HG03135 (cell line): ENCODE results near the gene KRTAP13-4.

Experiments used
- ATAC-seq: cut with Tn5 transposase; IDR thresholded peaks from one replicate; pipeline ENCODE4 v1.9.1; 2021; ENCODE audit warnings: mild to moderate bottlenecking, moderate library complexity; ENCODE audit not compliant: unreplicated experiment

KRTAP13-4 gene, protein sequence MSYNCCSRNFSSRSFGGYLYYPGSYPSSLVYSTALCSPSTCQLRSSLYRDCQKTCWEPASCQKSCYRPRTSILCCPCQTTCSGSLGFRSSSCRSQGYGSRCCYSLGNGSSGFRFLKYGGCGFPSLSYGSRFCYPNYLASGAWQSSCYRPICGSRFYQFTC

DNA sequence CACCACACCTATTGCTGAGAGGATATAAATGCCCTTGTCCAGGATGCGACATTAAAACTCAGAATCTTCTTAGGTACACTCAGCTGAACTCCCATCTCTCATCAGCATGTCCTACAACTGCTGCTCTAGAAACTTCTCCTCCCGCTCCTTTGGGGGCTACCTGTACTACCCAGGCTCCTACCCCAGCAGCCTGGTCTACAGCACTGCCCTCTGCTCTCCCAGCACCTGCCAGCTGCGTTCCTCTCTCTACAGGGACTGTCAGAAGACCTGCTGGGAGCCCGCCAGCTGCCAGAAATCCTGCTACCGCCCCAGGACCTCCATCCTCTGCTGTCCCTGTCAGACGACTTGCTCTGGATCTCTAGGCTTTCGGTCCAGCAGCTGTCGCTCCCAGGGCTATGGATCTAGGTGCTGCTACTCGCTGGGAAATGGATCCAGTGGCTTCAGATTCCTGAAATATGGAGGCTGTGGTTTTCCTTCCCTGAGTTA is at the start of gene KRTAP13-4:
KRTAP13-4 (plus strand) TSS at position 51 of the 486 bp plus-strand sequence; CDS start at position 107, 56 bp downstream.
- no peak for ATAC-seq

DNA sequence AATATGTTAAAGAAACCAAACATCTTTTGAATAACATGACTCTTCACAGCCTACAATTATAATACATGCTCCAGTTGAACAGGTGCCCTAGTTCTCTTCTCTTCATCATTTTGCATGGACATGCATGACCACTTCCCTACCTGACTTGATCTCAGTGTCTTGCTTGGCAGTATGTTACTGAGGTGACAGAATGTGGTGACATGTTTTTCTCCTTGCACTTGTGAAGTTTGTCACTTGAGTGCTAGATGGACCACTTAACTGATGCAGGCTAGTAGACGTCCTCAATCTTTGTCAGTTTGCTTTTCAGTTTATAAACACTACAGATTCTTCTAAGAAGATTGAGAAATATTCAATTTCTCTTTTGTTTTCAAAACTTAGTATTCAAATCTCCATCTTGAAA is 47.8 kb upstream of the KRTAP13-4 start:
- no peak for ATAC-seq

GRCh38 chr21:30391492-30392025 is 38.5 kb upstream of the KRTAP13-4 start:
- ATAC-seq = no peak

GRCh38 chr21:30395731-30396130 is 34.3 kb upstream of the KRTAP13-4 start, which contains the start of gene KRTAP13-1:
Gene KRTAP13-1, plus strand, starts transcription at chr21:30396031. Its CDS starts 56 bp downstream, at chr21:30396087.
- ATAC-seq = no peak

DNA sequence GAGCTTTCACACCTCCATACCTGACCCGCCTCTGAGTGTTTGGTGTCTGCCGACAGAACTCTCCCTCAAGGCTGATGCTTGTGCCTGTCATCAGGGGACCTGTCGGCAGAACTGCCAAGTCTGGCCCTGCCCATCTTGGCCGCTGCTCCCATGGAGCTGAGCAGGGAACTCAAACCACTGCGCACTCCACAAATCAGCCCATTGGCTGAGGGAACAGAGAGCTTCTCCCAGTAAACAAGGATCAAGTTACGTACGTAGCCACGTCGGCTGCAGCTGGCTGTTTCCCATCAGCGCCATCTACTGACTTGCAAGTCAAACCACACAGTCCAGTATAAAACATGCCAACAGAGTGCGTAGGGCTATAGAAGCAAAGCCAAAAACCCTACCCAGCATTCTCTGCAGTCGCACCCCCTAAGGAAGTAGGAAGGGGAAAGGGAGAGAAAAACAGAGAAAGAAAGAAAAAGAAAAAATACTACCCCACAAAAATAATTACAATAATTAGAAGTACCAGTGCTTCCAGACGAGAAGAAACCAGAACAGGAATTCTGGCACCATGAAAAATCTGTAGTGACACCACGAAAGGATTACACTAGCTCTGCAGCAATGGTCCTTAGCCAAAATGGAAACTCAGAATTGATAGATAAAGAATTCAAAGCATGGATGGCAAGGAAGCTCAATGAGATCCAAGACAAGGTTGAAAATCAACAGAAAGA is 21.1 kb upstream of the KRTAP13-4 start:
- no peak for ATAC-seq

- no peak for ATAC-seq
Measured at GRCh38 chr21:30415993-30416392, 14.0 kb upstream of the KRTAP13-4 start.

DNA sequence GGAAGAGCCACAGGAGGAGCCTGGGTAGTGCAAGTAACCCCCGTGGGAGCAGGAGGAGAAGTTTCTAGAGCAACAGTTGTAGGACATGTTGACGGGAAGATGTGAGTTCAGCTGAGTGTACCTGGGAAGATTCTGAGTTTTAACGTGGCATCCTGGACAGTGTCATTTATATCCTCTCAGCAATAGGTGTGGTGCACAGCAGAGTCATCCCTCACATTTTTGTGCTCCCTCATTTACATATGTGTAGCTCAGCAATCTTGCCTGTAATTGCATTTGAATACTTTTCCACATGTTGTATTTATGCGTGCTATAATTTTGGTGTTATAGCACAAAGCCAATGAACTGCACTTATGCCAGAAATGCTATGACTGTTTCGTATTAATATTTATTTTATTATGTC is 4.2 kb upstream of the KRTAP13-4 start, which contains the start of gene KRTAP13-3:
KRTAP13-3 (minus strand) TSS at position 101 of the 400 bp plus-strand sequence; CDS start at position 87, 14 bp downstream.
- no peak for ATAC-seq

DNA sequence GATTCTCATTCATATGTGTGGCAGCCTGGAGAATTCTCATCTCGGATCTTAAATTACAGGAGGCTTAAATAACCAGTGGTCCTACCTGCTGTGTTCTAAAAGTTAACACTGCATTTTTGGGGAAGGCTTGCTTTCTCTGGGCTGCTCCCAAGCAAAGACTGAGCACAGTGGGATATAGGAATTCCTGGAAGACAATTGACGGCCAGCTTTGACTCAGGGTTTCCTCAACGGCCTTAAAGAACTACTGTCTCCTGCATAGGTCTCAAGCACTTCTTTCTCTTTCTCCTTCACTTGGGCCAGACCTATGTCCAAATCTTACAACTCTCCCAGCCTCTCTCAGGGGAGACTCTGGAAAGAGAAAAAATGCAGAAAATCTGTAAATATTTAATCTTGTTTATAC is 3.3 kb upstream of the KRTAP13-4 start:
- no peak for ATAC-seq

GRCh38 chr21:30434033-30434631 is 4.1 kb downstream of the KRTAP13-4 start:
- no peak for ATAC-seq

- ATAC-seq = no peak
Measured at GRCh38 chr21:30437010-30437565, 7.1 kb downstream of the KRTAP13-4 start.

DNA sequence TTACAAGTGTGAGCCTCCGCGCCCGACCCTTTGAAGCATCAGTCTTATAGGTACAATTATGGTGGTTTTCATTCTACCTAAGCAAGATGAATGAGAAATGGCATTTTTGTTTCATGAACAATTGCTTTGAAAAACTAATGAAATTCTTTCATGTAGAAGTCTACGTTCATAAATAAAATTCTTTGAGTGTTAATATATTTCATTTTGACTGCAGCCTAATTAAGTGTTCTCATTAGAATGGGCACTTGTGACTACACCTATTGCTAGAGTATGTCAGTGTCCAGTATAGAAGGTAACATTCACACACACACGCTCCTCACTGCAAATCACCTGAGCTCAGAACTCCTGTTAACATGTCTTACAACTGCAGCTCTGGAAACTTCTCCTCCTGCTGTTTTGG is 10.0 kb downstream of the KRTAP13-4 start, which contains the start of gene KRTAP15-1:
KRTAP15-1 (plus strand) TSS at position 301 of the 400 bp plus-strand sequence; CDS start at position 354, 53 bp downstream.
- ATAC-seq = no peak

- ATAC-seq = no peak
Measured at GRCh38 chr21:30443226-30443625, 13.2 kb downstream of the KRTAP13-4 start.

DNA sequence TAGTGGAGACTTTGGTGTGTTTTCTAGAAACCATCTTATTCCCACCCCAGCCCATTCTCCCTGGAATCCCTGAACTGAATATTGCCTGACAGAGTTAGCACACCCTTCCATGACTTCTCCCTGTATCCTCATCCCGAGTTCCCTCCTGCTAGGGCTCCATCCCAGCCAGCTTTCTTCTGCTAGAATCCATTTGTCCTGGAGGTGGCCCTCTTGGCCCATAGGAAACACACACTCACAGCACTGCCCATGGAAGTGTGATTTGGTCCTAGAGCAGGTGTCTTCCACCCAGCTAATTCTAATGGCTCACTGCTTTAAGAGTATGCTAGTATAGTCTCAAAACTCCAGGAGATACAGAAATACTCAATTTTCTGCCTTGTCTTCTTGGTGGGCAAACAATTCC is 14.2 kb downstream of the KRTAP13-4 start:
- no peak for ATAC-seq

DNA sequence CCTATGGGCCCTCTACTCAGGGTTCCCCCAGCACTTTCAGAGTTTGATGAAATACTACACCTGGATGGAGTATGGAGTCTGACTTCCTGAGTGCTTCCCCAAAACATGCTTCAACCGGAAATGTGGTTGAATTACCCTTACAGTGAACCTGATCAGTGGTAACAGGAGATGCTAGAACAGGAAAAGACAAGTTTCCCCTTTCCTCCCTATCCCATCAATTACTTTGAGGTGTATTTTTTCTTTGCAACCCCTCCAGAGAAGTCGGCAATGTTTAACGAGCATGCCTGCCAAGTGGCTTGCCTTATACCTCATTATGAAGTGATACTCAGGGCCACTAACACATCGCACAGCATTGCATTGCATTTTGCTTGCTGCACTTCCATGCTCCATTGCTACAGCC is 17.0 kb downstream of the KRTAP13-4 start:
- no peak for ATAC-seq

- no peak for ATAC-seq
Measured at GRCh38 chr21:30448514-30448913, 18.5 kb downstream of the KRTAP13-4 start.

DNA sequence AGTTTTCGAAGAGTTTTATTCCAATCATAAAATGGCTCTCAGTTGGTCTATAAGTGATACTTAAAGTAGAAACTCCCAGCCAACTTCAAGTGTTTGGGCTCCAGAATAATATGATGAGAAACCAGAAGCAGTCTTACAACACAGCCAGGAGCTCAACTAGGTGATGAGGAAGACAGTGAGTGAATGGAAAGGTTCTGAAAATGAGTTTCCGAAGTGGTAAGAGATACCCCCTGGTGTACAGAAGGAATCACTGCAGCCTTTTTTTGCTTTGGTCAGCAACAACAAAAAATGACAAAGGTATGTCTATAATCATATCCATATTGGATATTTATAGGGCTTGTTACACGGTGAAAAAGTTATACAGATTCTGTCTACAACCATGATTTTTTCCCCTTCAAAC is 33.7 kb downstream of the KRTAP13-4 start:
- no peak for ATAC-seq

GRCh38 chr21:30468900-30469714 is 39.1 kb downstream of the KRTAP13-4 start:
- ATAC-seq = no peak

DNA sequence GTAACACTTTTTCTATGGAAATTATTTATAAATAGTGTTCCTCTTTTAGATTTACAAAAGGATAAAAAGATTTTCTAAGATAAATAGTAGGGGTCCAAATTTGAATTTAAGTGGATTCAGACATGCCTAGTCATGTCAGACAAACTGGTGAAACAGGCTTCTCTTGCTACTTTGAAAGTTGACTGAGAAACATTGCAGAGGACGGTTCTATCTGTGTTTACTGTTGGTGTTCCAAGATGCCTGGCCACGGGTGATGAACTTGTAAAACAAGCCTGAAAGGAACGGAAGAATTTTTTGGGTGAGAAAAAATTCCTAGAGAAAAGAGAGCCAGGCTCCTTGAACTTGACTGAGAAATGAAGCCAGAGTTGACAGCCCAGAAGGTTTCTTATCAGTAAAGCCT is 48.0 kb downstream of the KRTAP13-4 start:
- ATAC-seq = no peak

GRCh38 chr21:30479259-30479658 is 49.2 kb downstream of the KRTAP13-4 start:
- ATAC-seq = no peak

DNA sequence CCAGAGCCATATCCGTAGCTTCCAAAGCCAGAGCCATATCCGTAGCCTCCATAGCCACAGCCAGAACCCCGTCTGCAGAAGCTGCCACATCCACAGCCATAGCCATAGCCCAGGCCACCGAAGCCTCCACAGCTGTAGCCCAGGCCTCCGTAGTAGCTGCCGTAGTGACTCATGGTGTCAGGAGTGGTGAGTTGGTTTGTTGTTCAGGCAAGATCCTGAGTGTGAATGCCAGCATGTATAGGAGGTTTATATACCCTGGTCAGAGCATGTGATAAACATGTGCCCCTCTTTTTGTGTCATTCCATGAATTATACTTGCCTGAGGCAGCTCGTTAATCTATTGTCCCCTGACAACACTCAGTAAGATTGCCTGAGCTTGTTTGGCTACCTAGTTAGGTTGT is 50.1 kb downstream of the KRTAP13-4 start, which contains the start of gene KRTAP19-1:
KRTAP19-1 (minus strand) TSS at position 223 of the 400 bp plus-strand sequence; CDS start at position 173, 50 bp downstream.
- ATAC-seq = no peak
